ENCODE data around the gene RAD23B.
A peak's percentile ranks its signal among the peaks of the same experiment; 100 is the strongest.

RAD23B gene

GRCh38 chr9:107367727-107368502, 84.8 kb downstream of the RAD23B start:
- DNase-seq (ENCODE audit: insufficient read length, low spot score) (no peak), FAIRE-seq (peak; percentile 20)

DNA sequence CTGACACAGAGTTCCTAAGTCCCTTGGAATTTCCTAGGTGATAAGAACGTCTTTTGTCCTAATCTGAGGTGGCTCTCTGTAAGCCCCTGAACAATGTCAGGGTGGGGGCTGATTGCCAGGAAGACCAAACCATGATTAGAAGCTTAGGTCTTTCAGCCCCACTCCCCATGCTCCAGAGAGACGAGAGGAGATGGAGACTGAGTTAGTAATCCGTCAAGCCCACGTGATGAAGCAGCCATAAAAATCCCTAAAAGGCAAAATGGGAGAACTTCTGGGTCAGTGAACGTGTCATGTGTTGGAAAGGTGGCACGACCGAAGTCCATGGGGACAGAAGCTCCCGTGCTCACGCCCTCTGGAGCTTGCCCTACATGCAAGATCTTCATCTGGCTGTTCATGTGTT, 85.6 kb downstream of the RAD23B start:
- DNase-seq (ENCODE audit: insufficient read length, low spot score) (no peak), FAIRE-seq (no peak)

- DNase-seq (ENCODE audit: insufficient read length, low spot score) (no peak), FAIRE-seq (no peak)
Measured at GRCh38 chr9:107373809-107374208, 90.7 kb downstream of the RAD23B start.

DNA sequence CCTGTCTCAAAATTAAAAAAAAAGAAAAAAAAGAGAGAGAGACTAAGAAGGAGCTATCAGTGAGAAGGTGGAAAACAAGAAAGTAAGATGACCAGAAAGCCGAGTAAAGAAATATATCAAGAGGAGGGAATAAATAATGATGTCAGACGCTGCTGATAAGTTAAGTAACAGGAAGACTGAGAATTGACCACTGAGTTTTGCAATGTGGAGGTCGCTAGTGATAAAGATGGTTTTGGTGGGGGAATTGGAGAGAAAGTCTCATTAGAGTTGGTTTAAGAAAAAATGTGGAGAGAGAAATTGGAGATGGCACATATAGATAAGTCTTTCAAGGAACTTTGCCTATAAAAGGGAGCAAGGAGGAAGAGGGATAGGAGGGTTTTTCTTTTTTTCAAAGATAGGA, 91.9 kb downstream of the RAD23B start:
- DNase-seq (ENCODE audit: insufficient read length, low spot score): no peak
- no peak for FAIRE-seq

- DNase-seq (ENCODE audit: insufficient read length, low spot score): no peak
- no peak for FAIRE-seq
Measured at GRCh38 chr9:107375651-107376369, 92.7 kb downstream of the RAD23B start.

DNA sequence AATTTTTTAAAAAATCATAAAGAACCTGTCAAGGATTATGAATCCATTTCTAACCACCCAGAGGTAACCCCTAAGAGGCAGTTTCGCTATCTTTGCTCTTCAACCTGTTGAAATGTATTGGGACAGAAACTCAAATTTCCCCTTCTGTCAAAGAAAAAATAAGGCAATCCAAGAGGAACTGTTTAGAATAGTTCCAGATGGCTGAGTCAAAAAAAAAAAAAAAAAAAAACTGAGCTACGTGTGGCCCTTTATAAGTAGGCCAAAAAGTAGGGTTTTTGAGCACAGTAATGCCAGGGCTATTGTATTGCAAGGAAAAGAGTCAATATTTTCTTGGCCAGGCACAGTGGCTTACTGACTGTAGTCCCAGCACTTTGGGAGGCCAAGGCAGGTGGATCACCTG, 94.9 kb downstream of the RAD23B start:
- no peak for FAIRE-seq
- no peak for DNase-seq (ENCODE audit: insufficient read length, low spot score)

Data from HTR-8/SVneo (cell line).